Colonic mucosa (tissue), 4 donors: ENCODE results near the gene MAPK6. TPM values are rescaled to one million over a fixed set of nuclear protein-coding genes. Genes with fewer than 3 reads are reported as not detected.
"Not testable (repeated sequence)": the region's sequence is repeated elsewhere in the genome, so short reads cannot be mapped to it uniquely, and the experiment has no call there.

Experiments
- DNase-seq: peaks from one replicate; pipeline ENCODE4 v3.0.0-alpha.2; 2020
- H3K27ac ChIP-seq: fragments of 200-600 bp; one replicate; pipeline ENCODE4 v1.8.0; 2021
- H3K27me3 ChIP-seq: fragments of 200-600 bp; one replicate; pipeline ENCODE4 v1.8.0; 2021
- H3K36me3 ChIP-seq: fragments of 200-600 bp; one replicate; pipeline ENCODE4 v1.8.0; 2021
- H3K4me1 ChIP-seq: fragments of 200-600 bp; one replicate; pipeline ENCODE4 v1.8.0; 2021; ENCODE audit warnings: mild to moderate bottlenecking
- H3K4me3 ChIP-seq: fragments of 200-600 bp; one replicate; pipeline ENCODE4 v1.8.0; 2021
- H3K9ac ChIP-seq, 2 donors: one replicate each; pipeline ENCODE4 v1.7.0; 2013; ENCODE audit warnings: control low read depth in 2 of 2, low read depth in 2 of 2, low read length in 2 of 2
- H3K9me3 ChIP-seq: fragments of 200-600 bp; one replicate; pipeline ENCODE4 v1.8.0; 2021
- intact Hi-C: fragments of 100-400 bp; cut with DNase I; formaldehyde crosslinking; loops from one replicate; pipeline ENCODE4 v1.14.1; 2022
- total RNA-seq, 2 donors: library from RNA; stranded (reverse); fragmentation: NEBNext Ultra II Directional in 1 of 2; extraction: Animal tissue kit (Norgen Biotek cat#: 25700) in 1 of 2; gene quantifications; one replicate each; pipeline ENCODE4 v1.2.1, GENCODE V29; 2021
- TF ChIP-seq, protein P1 (sequence below): fragments of 200-600 bp; IDR thresholded peaks from one replicate; pipeline ENCODE4 v1.8.0; 2022; ENCODE audit warnings: antibody characterized with exemption, mild to moderate bottlenecking
- donor health status: healthy.
- donor health status: DM: no; HTN: no; CAD: no.
- donor health status: DM: no; HTN: no; CAD: no.

The MAPK6 gene
- total RNA-seq, 2 donors from 2014 or later = 47.5 to 71.9 TPM

DNA sequence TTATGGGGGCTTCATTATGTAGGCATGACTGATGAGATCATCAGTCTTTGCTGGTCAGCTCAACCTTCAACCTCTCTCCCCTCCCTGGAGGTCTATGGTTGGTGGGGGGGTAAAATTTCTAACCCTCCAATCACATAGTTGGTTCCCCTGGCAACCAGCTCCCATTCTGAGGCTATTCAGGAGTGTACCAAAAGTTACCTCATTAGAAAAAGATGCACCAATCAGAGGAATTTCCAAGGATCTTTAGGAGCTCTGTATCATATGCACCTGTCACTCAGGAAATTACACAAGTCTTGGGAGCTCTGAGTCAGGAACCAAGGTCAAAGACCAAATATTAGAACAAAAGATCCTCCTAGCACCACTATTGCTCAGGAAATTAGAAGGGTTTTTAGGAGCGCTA lies 26.1 kb upstream of the MAPK6 start:
- Histone ChIP-seq H3K4me1 (peaks cover 6% of the 10 kb centered on the region), H3K36me3 (no peaks in the 10 kb centered on the region), H3K9ac (no peak overlapping the region), H3K9me3 (no peaks in the 10 kb centered on the region), H3K4me3 (no peak overlapping the region), H3K27me3 (no peaks in the 10 kb centered on the region), H3K27ac (no peak overlapping the region)
- TF ChIP-seq, protein P1, sequence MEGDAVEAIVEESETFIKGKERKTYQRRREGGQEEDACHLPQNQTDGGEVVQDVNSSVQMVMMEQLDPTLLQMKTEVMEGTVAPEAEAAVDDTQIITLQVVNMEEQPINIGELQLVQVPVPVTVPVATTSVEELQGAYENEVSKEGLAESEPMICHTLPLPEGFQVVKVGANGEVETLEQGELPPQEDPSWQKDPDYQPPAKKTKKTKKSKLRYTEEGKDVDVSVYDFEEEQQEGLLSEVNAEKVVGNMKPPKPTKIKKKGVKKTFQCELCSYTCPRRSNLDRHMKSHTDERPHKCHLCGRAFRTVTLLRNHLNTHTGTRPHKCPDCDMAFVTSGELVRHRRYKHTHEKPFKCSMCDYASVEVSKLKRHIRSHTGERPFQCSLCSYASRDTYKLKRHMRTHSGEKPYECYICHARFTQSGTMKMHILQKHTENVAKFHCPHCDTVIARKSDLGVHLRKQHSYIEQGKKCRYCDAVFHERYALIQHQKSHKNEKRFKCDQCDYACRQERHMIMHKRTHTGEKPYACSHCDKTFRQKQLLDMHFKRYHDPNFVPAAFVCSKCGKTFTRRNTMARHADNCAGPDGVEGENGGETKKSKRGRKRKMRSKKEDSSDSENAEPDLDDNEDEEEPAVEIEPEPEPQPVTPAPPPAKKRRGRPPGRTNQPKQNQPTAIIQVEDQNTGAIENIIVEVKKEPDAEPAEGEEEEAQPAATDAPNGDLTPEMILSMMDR = no peak
- intact Hi-C loops = no loop called here
- no peak for DNase-seq

DNA sequence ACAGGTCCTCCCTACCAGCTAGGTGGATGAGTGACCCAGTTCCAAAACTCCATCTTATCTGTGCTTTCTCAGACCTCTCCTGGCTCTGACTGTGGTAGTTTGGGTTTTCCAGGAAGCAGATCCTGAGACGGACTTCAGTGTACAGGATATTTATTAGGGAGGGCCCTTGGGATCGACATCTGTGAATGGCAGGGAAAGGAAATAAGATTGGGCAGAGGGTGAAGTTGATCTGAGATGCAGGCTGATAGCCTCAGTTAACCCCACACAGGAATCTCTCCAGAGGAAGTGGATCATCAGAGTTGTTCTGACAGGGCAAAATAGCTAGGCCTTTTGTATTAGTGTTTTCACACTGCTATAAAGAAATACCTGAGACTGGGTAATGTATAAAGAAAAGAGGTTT lies 16.7 kb upstream of the MAPK6 start:
- no peak overlapping the region for H3K9ac ChIP-seq
- no peaks in the 10 kb centered on the region for H3K36me3 ChIP-seq
- DNase-seq = no peak
- TF ChIP-seq, protein P1 = no peak
- no peak overlapping the region for H3K4me3 ChIP-seq
- H3K9me3 ChIP-seq = no peaks in the 10 kb centered on the region
- no peaks in the 10 kb centered on the region for H3K27me3 ChIP-seq
- intact Hi-C loops = no loop called here
- no peak overlapping the region for H3K27ac ChIP-seq
- H3K4me1 ChIP-seq = no peaks in the 10 kb centered on the region

DNA sequence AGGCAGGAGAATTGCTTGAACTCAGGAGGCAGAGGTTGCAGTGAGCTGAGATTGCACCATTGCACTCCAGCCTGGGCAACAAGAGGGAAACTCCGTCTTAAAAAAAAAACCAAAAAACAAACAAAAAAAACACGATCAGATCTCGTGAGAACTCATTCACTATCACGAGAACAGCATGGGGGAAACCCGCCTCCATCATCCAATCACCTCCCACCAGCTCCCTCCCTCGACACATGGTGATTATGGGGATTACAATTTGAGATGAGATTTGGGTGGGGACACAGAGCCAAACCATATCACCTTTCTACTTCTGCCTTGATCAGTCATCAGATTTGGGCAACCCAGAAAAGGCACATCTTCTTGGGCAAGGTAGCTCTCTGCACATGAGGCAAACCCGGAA lies 15.9 kb upstream of the MAPK6 start:
- H3K9me3 ChIP-seq, H3K9ac ChIP-seq, H3K27ac ChIP-seq, DNase-seq, H3K4me1 ChIP-seq, H3K27me3 ChIP-seq, intact Hi-C loops, H3K4me3 ChIP-seq, H3K36me3 ChIP-seq: not testable (repeated sequence)

DNA sequence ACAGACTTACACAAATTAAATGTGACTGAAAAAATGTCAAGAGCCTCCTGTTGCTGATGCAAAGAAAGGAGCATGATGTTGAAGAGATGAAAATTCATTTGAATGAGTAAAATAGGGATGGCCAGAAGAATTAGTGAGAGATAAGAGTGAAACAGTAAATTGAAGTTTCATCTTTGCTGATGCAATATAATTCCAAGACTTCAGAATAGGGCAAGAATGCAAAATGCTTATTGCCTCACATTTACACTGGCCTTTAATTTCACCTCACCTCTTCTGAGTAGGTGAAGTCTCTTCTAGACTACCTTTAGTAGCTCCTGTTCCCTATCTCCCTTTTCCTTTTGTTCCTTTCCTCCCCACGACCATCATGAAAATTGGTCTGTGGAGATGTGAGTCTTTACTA lies 15.3 kb upstream of the MAPK6 start:
- intact Hi-C loops = no loop called here
- H3K27ac ChIP-seq = no peak overlapping the region
- no peak for DNase-seq

DNA sequence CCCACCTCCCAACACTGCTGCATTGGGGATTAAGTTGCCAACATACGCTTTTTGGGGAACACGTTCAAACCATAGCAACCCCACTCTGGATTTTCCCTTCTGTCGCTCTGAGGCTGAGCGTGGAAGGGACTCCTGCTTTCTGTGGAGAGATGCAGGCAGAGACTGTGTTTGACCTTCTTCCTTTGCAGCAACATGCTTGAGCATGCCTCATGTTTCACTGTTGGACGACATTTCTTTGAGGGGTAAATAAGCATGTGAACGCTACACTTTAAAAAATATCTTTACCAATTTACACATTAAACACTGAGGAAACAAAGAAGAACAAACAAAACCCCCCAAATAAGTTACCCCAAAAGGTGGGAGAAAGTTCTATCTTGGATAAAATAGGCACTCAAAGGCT lies 14.2 kb upstream of the MAPK6 start:
- TF ChIP-seq, protein P1 = no peak
- Histone ChIP-seq H3K4me1 (no peaks in the 10 kb centered on the region), H3K36me3 (no peaks in the 10 kb centered on the region), H3K27ac (no peak overlapping the region), H3K4me3 (no peak overlapping the region), H3K9ac (no peak overlapping the region), H3K27me3 (no peaks in the 10 kb centered on the region), H3K9me3 (no peaks in the 10 kb centered on the region)
- no peak for DNase-seq
- intact Hi-C loops = no loop called here

More for the DNA sequence above, 15.3 kb upstream of the MAPK6 start:
- Histone ChIP-seq H3K9me3 (no peaks in the 10 kb centered on the region), H3K4me3 (no peak overlapping the region), H3K27me3 (no peaks in the 10 kb centered on the region), H3K9ac (no peak overlapping the region), H3K4me1 (no peaks in the 10 kb centered on the region), H3K36me3 (no peaks in the 10 kb centered on the region)
- TF ChIP-seq, protein P1 = no peak

DNA sequence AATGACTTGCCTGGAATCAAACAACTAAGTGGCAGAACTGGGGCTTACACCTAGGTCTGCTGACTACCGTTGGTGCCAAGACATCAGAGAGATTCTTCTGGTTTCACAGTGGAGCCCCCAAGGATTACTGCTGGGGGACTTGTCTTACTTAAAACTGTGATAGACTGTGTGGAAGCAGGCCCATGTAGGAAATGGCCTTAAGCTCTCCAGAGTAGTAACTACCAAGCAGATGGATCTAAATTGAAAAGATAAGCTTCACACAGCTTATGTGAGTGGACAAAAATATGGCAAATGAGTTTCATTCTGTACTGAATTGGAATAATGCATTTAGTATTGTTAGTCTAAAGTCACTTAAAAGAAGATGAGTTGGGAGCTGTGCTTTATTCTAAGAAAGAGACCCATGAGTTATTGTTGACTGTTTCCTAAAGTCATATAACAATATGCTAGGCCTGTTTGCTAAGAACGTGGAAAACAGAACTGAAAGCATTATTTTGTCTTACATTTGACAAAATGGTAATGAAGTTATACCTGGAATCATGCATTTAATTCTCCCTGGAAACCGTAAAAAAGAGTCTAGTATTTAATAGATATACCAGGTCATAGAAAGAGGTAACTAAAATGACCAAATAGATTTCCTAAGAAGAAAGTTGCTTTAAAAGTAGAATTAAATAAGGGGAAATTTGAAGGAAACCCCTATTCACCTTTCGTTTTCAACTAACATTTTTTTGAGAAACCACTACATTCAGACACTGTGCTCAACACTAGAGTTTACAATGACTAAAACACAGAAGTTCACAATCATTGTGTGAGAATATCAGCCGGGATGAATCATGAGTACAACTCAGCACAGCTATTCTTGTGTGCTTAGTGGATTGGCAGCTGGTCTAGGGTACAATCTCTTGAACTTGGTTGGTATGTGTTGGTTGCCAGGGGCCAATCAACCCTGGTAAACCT lies 13.0 kb upstream of the MAPK6 start:
- H3K4me3 ChIP-seq = no peak overlapping the region
- no peaks in the 10 kb centered on the region for H3K4me1 ChIP-seq
- TF ChIP-seq, protein P1 = no peak
- H3K9me3 ChIP-seq = no peaks in the 10 kb centered on the region
- H3K36me3 ChIP-seq = no peaks in the 10 kb centered on the region
- no peak for DNase-seq
- H3K27me3 ChIP-seq = no peaks in the 10 kb centered on the region
- no peak overlapping the region for H3K27ac ChIP-seq
- intact Hi-C loops = no loop called here
- no peak overlapping the region for H3K9ac ChIP-seq
